ENCODE data around the gene ZNF474. TPM values are rescaled to one million over a fixed set of nuclear protein-coding genes. Genes with fewer than 3 reads are reported as not detected.

ZNF474 gene
- total and polyA plus RNA-seq, 2 of the 8 experiments (the other 6 are each of a cell fraction or from before 2014, with no cell fraction given) = not detected

DNA sequence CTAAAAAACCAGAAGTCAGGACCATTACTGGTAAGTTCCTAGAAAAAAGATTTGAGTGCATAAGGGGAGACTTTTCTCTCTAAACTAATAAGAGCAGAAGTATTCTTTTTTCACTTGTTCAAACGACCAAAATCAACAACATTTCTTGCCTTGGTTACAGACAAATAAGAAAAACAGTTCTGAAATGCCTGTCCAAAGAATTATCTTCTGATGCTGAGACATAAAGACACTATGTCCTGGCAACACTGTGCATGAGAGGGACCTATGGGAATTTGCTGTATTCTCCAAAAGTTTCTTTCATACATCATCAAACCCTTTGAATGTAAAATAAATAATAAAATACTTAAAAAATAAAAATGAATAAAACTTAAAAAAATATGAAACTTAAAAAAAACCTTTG, 50.4 kb downstream of the ZNF474 start (continued):
- TF ChIP-seq NRF1 (IDR thresholded peaks at IDR 0.05; ENCODE audit: low read depth, low read length) (no peak), SP4 (IDR thresholded peaks at IDR 0.05; ENCODE audit: low read length) (no peak)

All from H1 (cell line).